NCI-H774 (cell line): ENCODE data around the gene BTBD10.

ENCODE experiments used
- DNase-seq: peaks from one replicate; lab custom pipeline; 2025; lab: John Stamatoyannopoulos, UW

BTBD10 gene

DNA sequence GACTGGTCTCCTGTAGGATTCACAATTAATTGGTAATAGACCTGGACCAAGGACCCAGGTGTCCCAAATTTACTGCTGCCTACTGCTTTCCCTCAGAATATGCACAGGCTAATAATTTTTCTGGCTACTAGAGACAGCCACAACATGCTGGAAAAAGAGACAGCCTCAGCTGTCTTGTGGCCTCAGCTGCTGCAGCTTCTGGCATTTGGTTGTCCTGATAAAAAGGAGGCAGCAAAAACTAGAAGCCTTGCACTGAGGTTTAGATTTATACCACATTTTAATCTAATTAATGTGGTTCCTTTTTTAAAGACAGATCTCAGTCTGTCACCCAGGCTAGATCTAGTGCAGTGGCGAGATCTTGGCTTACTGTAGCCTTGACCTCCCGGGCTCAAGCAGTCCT, 89.8 kb downstream of the BTBD10 start:
- no peak for DNase-seq

DNA sequence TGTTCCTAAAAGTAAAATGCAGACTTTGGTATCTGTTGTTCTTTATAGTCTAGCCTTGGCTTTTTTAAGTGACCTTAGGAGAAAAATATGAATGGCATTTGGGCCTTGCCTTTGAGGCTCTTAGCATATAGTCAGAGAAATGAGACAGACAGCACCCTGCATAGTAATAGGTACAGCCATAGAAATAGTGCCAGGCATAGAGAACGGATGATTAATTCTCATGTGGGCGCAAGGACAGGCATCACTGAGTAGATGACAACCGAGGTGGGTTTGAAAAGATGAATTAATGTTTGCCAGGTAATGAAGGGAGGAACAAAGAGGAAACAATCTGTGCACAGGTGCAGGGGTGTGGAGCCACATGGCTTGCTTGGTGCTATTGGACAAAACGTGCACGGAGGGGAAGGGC, 95.0 kb downstream of the BTBD10 start:
- no peak for DNase-seq

DNA sequence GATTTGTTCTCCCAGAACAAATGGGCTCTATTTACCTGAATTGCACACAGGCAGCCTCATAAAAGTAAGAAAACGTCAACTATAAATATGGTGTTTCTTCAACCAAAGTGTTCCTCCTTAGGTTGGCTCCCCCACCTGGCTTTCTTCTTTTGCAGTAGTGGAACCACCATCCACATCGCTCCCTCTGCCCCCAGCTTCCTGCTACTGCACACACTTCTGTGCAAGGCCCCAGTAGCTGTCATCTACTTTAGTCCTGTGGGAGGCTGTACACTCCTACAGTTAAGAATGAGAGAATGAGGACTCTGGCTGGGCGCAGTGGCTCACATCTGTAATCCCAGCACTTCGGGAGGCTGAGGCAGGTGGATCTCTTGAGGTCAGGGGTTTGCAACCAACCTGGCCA, 95.9 kb downstream of the BTBD10 start:
- no peak for DNase-seq

DNA sequence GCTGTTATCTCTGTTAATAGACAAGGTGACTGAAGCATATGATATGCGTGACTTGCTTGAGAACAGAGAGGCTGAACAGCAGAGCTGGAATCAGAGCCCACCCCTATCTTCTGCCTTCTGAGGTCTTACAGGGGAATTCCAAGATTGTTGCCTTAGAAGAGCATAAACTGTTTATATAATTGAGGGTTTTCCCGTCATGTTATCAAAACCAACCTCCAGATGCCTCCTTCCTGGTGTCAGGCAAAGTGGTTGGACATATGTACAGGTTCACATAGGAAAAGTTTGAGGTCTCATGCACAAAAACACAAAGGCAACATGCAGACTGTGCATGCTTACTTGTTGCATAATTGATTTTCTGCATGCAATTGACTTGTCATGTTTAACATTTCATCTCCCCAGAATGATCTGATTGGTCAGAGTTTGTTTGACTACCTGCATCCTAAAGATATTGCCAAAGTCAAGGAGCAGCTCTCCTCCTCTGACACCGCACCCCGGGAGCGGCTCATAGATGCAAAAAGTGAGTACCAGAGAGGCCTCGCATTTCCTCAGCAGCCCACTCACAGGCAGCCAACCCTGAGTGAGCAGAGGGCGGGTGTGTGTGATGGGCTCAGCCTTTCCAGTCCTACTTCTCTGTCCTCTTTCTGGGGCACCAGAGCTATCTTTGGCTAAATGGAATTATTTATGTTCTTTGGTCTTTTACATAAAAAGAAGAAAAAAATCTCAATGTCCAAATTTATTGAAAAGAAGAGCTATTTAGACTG, 96.6 kb downstream of the BTBD10 start:
- no peak for DNase-seq

DNA sequence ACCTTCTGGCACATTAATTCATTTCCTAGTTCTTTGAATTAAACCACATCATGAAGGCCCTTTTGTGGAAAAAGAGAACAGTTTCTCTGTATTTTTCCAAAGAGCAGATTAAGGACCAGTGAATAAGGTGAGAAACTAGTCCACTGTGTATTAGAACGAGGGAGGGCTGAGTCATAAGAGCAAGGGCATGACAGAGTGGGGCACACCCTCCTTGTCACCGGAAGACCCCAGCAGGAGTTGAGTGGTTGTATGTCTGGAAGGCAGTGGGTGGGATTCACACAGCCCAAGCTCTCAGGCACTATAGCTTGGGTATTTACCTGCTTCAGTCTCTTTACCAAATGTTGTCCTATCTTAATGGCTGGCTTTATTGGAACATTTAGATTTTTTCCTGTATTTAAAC, 98.6 kb downstream of the BTBD10 start:
- DNase-seq: no peak

DNA sequence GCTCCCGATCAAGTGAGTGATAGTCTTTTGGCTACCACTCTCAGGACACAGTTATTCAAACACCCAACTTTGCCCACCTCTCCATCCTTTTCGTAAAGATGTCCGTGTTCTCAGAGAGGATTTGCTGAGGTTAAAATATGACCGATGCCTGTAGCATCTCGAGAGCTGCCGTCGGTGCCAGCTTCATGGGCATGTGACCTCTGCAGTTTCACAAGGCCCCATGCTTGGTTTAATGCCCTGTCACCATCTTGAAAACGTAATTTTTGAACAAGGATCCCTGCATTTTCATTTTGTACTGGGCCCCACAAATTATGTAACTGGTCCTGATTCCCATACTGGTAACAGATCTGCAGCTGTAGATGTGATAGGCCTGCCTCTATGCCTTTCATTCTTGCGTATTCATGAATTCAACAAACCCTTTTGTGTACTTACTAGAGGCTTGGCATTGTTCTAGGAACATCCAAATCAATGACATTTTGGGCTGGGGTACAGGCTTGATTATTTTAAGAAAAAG, 100.4 kb downstream of the BTBD10 start:
- no peak for DNase-seq

DNA sequence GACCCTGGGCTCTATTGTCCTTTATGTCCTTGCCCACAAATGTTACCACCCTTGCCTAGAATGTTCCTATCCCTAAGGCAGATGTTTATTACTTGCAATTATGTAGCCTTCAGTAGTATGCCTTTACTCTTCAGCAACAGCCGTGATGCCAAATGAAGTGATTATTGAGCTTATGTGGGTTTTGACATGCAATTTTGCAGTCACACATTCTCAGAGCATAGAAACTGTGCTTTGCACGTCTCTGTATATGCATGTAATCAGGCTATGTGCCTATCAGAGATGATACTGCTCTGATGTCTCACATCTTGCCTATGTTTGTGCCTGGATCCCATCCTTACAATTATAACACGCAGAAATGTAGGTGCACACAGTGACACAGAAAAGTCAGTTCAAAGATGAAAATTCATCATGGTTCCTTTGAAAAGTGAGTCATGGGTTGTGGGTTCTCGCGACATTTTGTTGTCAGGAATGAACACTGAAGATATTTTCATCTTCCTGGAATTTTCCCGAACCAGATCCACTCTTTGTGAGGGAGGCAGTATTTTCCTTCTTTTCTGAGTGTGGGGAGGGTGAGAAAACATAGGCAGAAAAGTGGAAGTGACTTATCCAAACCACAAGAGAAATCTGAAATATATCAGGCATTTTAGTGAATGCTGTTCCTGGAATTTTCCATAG, 104.3 kb downstream of the BTBD10 start:
- no peak for DNase-seq

DNA sequence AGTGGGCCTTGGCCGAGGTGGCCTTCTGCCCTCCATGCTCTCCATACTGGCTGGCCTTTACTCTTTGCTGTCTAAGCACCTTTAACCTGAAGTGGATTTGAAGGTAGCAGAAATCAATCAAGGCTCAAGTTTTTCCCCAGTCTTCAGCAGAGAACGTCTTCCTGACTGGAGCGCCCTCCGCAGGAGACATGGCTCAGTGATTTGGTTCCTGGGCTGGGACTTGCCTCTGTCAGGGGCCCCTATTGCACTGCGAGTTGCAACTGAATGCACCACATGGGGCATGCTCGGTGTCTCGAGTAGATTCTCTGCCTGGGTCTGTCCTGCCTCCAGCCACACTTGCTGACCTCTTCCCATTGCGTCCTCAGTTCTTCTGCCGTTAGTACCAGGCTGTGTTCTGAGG, 105.8 kb downstream of the BTBD10 start:
- no peak for DNase-seq

DNA sequence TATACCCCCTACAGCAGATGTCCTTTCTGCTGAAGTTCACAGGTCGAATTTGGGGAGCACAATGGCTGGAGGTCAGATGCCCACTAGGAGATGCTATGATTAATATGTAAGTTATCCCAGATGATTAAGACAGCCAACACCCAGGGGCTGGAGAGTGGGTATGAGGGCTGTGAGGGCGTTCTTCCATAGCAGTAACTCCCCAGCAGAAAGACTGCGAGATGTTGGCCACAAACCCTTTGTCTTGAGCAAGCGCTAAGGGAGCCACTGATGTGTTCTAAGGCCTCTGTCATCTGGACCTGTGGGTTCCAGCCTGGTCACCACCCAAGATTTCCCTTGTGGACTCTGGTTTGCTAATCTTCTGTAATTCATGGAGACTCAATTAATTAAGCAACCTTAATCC, 107.8 kb downstream of the BTBD10 start:
- no peak for DNase-seq

DNA sequence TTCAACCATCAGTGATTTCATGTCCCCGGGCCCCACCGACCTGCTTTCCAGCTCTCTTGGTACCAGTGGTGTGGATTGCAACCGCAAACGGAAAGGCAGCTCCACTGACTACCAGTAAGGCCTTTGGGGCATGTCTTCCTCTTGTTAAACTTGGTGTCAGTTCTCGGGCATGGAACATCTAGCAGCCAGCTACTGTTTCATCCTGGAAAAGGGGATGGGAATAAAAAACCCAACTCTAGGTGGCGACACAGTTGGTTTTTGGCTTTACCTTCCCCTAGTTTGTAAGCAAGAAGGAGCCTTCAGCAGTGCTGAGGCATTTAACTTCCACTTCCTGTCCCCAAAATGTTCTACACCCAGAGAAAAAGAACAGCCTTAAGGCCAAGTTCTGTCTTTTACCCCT, 108.7 kb downstream of the BTBD10 start:
- no peak for DNase-seq

DNA sequence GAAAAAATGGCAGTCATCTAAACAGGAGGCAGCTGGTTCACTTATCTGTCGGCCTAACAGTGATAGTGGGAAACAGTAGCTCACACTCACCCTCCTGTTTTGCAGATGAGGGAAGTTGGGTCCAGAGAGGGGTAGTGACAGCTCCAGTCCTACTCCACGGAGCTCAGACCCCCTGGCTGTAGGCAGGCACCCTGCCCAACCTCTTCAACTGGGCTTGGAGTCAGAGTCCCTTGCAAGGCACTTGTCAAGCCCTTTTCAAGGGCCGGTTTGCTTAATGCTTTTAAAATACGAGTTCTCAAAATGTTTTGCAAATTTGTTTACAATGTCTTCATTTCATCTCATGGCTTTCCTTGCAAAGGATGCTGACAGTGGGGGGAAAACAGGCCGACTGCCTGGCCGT, 110.3 kb downstream of the BTBD10 start:
- no peak for DNase-seq

DNA sequence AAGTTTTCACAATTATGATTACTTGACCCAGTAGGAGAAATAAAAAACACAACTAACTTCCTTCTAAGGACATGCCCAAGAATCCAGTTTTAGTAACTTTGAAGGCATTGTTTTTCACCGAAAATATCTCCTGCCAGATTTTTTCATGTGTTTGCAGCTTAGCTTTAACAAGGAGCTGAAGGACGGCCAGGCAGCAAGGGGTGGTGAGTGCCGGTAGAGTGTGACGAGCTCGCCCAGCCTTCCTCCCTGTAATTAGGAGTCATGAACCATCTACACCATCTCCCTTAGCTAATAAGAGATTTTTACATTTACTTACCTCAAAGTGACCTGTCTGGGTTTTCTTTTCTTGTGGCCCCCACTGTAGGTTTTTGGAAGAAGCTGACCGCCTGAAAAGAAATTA, 113.4 kb downstream of the BTBD10 start:
- DNase-seq: no peak

DNA sequence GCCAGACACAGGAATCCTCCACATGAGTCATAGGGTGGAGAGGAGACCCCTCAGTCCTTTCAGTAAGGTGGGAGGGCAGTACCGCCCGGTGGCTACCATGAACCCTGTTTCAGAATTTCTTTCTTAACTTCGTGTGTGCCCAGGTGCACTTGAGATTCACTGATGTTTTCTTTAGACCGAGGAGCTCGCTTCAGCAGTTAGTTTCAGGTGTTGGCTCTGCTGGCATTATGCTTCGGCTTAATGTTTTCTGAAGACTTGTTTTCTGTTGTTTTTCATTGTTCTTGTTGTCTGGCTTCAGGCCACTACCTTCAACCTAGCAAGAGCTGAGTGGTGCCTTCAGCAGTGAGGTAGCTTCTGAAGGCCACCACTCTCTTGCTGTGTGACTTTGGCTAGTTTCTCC, 114.0 kb downstream of the BTBD10 start:
- no peak for DNase-seq

DNA sequence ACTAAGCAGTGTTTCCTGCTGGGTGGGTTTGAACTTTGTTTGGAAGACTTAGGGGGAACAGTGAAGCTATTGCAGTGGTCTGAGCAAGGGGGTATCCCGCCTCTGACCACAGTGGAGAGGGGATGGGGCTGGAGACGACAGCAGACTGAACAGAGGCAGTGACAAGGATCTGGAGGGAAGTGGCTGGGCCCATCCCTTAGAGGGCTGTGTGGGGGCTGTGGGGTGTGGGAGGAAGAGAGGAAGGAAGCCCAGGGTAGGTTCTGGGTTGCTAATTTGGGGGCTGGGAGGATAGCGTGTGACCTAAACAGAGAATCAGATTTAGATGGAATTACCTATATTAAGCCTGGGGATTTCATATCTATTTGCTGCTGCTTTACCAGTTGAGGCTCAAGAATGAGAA, 114.7 kb downstream of the BTBD10 start:
- no peak for DNase-seq

DNA sequence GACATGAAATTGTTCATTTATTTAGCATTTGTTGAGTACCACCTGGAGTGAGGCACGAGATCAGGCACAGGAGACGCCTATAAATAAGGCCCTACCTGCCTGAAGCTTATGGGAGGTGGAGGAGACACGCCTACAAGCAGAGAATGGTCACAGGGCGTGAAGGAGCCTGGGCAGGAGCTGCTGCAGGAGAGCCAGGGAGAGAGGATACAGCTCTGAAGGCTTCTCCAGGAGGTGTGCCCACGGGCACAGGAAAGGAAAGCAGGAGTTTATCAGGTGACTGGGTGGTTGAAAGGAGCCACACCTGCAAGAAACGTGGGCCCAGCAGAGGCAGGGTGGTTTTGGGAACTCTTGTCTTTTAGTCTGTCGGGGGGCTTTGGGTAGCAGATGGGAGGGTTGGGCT, 115.1 kb downstream of the BTBD10 start:
- DNase-seq: no peak

DNA sequence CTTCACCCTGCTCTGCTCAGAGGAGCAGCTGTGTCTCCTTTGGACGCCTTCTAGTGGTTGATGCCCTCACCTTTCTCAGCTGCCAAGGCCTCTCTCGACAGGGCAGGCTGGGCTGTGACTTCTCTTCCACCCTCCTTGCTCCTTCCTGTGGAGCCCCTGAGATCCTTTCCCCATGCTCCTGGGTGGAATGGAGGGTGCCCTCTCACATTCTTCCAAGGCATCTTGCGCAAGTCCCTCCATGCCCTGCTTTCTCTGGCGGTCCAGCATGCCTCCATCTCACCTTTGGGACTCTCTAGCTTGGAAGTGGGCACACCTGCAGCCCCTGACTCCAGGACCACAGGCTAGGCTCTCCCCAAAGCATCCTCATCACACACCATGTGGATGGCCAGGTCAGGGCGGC, 116.6 kb downstream of the BTBD10 start:
- no peak for DNase-seq

DNA sequence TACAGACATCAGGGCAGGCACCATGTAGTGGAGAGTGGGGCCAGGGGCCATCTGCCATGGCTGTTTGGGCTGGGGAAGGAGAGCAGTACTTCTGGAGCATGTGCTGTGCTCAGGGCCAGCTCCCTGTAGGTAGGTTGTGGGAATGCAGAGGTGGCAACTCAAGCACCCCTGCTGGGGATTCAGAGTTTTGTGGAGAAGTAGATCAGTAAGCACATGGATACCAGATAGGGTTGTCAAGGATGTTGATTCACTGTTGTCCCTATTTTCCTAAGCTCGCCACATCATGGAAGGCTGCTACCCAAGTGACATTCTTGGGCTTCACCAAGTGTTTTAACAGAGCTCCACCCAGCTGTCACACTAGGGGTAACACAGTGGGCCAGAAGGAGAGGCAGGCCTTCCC, 118.2 kb downstream of the BTBD10 start:
- no peak for DNase-seq

DNA sequence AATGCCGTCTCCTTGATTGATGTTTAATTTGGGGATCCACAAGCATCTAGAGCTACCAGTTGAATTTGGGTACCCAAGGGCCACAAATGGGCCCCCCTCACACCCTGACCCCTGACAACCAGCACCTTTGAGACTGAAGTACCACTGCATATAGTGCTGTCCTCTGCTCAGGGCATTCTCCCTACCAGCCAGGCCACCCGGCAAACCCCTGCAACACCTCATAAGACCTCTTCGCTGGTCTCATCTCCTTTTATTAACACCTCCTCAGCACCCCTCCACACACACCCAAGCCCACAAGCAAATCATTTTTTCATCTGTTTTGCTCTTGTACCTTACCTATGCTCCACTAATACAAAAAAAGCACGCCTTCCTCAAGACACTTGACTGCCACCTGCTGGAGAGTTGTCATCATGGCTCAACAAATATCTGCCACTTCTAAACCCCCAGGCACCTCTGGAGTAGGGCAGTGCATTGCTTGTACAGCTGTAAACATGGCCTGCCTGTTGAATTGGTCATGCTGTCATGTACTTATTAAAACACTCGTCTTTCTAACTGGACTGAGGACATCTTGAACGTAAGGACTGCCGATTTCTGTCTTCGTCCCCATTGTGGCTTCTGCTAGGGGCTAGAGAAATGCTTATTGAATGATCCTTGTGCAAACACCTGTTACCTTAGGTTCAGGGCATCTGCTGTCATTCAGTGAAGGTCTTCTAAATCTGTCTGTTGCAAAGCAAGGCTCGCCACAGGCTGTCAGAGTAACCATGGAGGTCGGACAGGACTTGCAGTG, 118.9 kb downstream of the BTBD10 start:
- peak; percentile 74 for DNase-seq

DNA sequence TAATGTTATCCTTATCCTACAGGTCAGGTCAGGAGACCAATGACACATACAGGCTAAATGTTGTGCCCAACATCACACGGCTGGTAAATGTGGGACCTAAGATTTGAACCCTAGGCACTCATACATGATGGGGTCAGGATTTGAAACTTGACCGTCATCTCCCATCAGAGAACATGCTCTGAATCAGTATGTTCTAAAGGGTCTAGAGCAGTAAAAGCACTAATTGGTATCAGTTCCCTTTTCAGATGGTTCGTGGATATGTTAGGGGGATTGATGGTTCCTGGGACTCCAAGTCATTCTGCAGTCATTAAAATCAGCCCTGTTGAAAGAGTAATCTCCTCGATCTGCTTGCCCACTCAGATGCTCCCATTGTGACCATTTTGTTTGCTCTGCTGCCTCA, 120.0 kb downstream of the BTBD10 start:
- DNase-seq: no peak

DNA sequence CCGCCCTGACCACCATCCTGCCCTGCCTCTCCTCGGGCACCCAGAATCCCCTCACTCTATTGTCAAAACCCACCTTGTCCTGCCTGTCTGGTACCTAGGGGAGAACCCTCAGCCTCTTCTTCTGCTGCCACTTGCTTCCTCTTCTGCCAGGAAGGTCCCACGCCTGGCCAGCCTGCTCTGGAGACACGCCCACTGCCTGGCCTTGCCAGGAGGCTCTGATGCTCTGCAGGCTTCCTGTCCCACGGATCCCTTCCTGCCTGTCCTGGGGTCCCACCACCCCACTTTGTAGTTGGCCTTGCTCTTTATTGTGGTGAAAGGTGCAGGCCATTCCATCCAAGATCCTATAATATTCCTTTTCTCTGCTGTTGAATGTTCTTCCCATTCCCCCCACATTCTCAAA, 122.0 kb downstream of the BTBD10 start:
- no peak for DNase-seq

DNA sequence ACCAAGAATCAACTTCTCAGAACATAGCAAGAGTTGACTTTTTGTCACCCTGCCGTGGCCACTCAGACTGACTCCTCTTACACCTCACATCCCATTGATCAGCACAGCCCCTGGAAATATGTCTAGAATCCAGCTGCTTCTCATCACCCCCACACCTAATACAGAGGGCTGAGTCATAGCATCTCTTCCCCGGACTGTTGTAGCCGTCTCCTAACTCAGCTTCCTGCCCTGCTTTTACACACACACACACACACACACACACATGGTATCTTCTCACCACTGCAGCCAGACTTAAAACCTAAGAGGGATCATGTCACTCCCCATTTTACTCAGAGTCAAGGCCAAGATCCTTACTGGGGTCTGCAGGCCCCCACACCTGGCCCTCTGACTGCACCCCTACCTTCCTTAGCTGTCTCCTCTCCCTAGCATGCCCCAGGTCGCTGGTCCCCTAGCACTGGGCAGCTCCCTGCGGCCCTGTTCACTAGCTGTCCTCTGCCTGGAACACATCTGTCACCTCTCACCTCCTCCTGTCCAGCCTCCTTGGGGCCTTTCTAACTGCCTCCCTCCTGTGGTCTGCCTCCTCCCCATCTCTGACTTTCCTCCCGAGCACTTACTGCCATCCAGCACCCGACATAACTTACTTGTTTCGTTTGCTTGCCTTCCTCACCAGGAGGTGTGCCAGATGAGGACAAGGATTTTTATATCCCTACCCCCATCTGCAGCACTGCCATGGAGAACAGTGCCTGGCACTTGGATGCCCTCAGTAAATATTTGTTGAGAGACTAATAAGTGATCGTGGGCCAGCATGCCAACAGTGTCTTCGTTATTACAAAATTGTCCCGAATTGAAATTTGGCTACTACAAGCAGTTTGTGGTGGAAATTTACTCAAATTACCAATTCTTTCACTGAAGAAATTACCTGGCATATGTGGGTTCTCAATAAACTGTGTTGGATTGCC, 123.5 kb downstream of the BTBD10 start:
- no peak for DNase-seq
